ENCODE data around the gene KRTAP5-3. TPM values are rescaled to one million over a fixed set of nuclear protein-coding genes. Genes with fewer than 3 reads are reported as not detected.
"Not testable (repeated sequence)": the region's sequence is repeated elsewhere in the genome, so short reads cannot be mapped to it uniquely, and the experiment has no call there.

Gene KRTAP5-3
- total and polyA plus RNA-seq, 12 donors, result not detected

DNA sequence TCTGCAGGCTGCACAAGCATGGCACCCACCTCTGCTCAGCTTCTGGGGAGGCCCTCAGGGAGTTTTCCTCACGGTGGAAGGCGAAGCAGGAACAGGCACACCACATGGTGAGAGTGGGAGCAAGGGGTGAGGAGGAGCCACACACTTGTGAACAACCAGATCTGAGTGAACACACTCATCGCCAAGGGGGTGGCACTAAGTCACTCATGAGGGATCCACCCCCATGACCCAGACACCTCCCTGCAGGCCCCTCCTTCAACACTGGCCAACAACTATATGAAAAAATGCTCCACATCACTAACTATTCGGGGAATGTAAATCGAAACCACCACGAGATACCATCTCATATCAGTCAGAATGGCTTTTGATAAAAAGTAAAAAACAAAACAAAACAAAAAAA, 9.4 kb downstream of the KRTAP5-3 start:
- ATAC-seq (no peak), DNase-seq (no peak)
- TF ChIP-seq, protein P1, sequence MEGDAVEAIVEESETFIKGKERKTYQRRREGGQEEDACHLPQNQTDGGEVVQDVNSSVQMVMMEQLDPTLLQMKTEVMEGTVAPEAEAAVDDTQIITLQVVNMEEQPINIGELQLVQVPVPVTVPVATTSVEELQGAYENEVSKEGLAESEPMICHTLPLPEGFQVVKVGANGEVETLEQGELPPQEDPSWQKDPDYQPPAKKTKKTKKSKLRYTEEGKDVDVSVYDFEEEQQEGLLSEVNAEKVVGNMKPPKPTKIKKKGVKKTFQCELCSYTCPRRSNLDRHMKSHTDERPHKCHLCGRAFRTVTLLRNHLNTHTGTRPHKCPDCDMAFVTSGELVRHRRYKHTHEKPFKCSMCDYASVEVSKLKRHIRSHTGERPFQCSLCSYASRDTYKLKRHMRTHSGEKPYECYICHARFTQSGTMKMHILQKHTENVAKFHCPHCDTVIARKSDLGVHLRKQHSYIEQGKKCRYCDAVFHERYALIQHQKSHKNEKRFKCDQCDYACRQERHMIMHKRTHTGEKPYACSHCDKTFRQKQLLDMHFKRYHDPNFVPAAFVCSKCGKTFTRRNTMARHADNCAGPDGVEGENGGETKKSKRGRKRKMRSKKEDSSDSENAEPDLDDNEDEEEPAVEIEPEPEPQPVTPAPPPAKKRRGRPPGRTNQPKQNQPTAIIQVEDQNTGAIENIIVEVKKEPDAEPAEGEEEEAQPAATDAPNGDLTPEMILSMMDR (IDR thresholded peaks at IDR 0.05), result no peak
- Histone ChIP-seq H3K4me1 (peaks cover 0 to 18% (median 0%) of the 10 kb centered on the region in 9 donors), H3K36me3 (no peaks in the 10 kb centered on the region), H3K4me3 (no peak overlapping the region), H3K27ac (no peak overlapping the region), H3K27me3 (peaks cover 0 to 22% (median 3%) of the 10 kb centered on the region in 7 donors), H3K9me3 (no peaks in the 10 kb centered on the region)
- intact Hi-C loops (cut with DNase I), result no loop called here
- 60 to 65% methylated on average over 6 of the region's 6 CpGs for WGBS, 2 donors

DNA sequence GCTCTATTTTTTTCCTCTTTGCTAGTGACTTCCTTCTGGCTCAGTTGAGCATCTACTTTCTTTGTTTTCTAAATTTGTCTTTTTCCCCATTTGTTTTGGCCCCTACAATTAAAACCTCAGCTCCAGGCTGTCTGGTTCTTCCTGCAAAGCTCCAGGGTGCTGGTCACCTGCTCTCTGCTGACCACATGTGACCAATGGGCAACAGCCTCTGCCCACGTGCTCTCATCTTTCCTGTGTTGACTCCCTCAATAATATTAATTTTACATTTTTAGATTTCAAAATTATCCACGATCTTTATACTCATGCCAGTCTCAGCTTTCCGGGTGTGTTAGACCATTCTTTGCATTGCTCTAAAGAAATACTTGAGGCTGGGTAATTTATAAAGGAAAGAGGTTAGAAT, 9.9 kb downstream of the KRTAP5-3 start:
- 82 to 87% methylated on average over 3 of the region's 3 CpGs for WGBS, 2 donors

DNA sequence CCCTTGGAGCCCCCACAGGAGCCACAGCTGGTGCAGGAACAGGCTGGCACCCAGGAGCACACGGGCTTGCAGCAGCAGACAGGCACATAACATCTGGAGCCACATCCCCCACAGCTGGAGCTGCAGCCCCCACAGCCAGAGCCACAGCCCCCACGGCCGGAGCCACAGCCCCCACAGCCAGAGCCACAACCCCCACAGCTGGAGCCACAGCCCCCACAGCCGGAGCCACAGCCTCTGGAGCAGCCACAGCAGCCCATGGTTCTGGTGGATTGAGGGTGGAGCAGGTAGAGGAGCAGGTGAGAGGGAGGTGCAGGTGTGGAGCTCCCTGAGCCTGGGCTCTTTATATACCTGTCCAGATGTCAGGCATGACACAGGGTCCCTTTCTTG, 10.3 kb downstream of the KRTAP5-3 start, which contains the start of gene KRTAP5-2:
TSS of gene KRTAP5-2 (minus strand) at position 301 of the 387 bp plus-strand sequence. CDS start at position 257, 44 bp downstream.
- H3K36me3 ChIP-seq, result no peaks in the 10 kb centered on the region
- H3K27me3 ChIP-seq, result peaks cover 0 to 18% (median 3%) of the 10 kb centered on the region in 7 donors
- WGBS, 2 donors, result 72 to 84% methylated on average over 4 of the region's 4 CpGs
- H3K9me3 ChIP-seq, result no peaks in the 10 kb centered on the region
- ATAC-seq (no peak), DNase-seq (no peak)
- intact Hi-C loops (cut with DNase I), result no loop called here
- peaks cover 0 to 18% (median 0%) of the 10 kb centered on the region in 9 donors for H3K4me1 ChIP-seq
- no peak within 1 kb of the TSS for H3K4me3 ChIP-seq
- H3K27ac ChIP-seq, result no peak within 1 kb of the TSS
- TF ChIP-seq, protein P1 (IDR thresholded peaks at IDR 0.05), result no peak

More for the DNA sequence above, 9.9 kb downstream of the KRTAP5-3 start:
- DNase-seq; H3K9me3 ChIP-seq; intact Hi-C loops (cut with DNase I); H3K27ac ChIP-seq; H3K36me3 ChIP-seq; ATAC-seq; H3K4me3 ChIP-seq: not testable (repeated sequence)
- H3K27me3 ChIP-seq, result peaks cover 0 to 20% (median 3%) of the 10 kb centered on the region in 7 donors
- H3K4me1 ChIP-seq, result peaks cover 0 to 18% (median 0%) of the 10 kb centered on the region in 9 donors

DNA sequence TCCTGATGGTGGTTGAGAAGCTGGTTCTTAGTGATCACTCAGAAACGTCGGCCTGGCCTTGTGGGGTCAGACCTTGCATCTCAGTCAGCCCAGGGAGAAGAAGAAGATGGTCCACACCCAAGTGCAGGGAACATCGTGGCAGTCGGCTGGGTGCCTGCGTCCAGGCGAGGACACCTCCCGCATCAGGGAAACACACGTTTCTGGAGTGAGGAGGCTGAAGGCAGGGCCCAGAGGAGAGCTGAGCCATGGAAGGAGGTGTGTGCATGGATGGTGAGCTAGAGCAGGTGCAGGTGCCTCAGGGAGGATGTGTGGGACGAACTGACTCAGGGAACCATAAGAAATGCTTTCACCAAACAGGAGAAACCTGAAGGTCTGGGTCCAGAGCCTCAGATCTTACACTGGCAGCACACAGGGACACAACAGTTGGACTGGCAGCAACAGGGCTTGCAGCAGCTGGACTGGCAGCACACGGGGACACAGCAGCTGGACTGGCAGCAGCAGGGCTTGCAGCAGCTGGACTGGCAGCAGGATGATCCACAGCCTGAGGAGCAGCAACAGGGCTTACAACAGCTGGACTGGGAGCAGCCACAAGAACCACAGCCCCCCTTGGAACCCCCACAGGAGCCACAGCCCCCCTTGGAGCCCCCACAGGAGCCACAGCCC, 10.8 kb downstream of the KRTAP5-3 start:
- H3K4me1 ChIP-seq, result peaks cover 0 to 18% (median 0%) of the 10 kb centered on the region in 9 donors
- intact Hi-C loops (cut with DNase I), result no loop called here
- no peak for ATAC-seq
- 86 to 87% methylated on average over 10 of the region's 10 CpGs for WGBS, 2 donors
- peaks cover 0 to 18% (median 3%) of the 10 kb centered on the region in 7 donors for H3K27me3 ChIP-seq
- DNase-seq, result no peak
- no peak overlapping the region for H3K27ac ChIP-seq
- no peaks in the 10 kb centered on the region for H3K9me3 ChIP-seq
- no peak overlapping the region for H3K4me3 ChIP-seq
- H3K36me3 ChIP-seq, result no peaks in the 10 kb centered on the region
- TF ChIP-seq, protein P1 (IDR thresholded peaks at IDR 0.05), result no peak

DNA sequence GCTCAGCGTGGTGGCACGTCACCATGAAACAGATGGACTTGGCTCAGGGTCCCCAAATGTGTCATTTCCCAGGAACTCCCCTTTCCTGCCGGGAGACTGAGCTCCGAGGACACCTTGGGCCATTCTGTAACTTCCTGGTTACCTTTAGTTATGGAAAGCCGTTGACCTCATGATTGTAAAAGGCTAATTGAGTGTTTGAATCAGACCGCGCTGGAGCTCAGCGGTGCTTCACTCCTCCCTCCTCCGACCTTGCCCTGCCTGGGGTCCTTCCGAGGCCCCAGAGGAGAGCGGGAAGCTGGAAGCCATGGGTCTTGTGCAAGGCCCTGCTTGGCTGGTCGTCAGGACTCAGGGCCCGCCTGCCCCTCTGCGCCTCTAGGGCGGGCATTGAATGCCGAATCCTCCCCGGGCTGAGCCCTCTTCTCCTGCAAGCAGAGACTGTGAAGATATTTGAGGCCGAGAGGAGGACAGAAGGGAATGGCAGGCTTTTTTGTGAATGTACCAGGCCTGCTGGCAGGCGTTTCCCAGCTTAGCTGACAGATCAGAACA, 11.6 kb downstream of the KRTAP5-3 start:
- 56 to 62% methylated on average over 19 of the region's 19 CpGs for WGBS, 2 donors
- DNase-seq; H3K4me3 ChIP-seq; H3K36me3 ChIP-seq; H3K27ac ChIP-seq; H3K9me3 ChIP-seq; intact Hi-C loops (cut with DNase I): not testable (repeated sequence)
- peaks cover 0 to 18% (median 3%) of the 10 kb centered on the region in 7 donors for H3K27me3 ChIP-seq
- peak in 4 of 8 donors; percentile 41 to 59 (median 52) for ATAC-seq
- H3K4me1 ChIP-seq, result peaks cover 0 to 18% (median 0%) of the 10 kb centered on the region in 9 donors

DNA sequence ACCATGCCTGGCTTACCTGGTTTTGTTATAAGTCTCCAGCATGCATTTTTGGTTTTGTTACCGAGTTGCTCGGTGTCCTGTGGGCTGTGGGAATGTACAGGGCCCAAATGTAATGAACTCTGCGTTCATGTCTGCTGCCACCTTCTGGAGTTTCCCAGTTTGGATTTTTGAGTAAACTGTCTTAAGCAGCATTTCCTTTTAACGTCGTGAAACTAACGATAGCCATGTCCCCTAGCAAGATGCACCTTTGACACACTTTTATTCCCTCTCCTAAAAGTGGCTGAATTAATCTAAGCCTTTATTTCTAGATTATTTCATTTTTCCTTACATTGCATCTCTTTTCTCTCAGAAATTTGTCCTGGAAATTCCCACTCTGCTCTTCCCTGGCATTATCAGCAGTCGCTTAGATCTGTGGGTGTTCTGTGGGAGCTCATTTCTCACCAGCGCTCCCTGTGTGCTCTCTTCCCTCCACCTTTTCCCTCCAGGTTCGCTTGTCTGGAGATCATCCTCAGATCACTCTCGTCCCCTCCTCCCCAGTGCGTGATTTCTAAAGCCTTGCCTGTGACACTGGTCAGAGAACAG, 12.2 kb downstream of the KRTAP5-3 start:
- H3K9me3 ChIP-seq; DNase-seq; H3K27ac ChIP-seq; H3K36me3 ChIP-seq; H3K4me3 ChIP-seq; intact Hi-C loops (cut with DNase I): not testable (repeated sequence)
- WGBS, 2 donors, result 47% methylated on average over 11 of the region's 11 CpGs
- peaks cover 0 to 18% (median 0%) of the 10 kb centered on the region in 9 donors for H3K4me1 ChIP-seq
- H3K27me3 ChIP-seq, result peaks cover 0 to 19% (median 3%) of the 10 kb centered on the region in 7 donors
- peak in 5 of 8 donors; percentile 16 to 72 (median 49) for ATAC-seq
